HG02840 (cell line): ENCODE measurements around the gene STN1.

Source experiments
- ATAC-seq: cut with Tn5 transposase; IDR thresholded peaks from one replicate; pipeline ENCODE4 v1.9.1; 2021; ENCODE audit warnings: mild to moderate bottlenecking, moderate library complexity, moderate number of reproducible peaks; ENCODE audit not compliant: unreplicated experiment, low FRiP score

The STN1 gene, protein sequence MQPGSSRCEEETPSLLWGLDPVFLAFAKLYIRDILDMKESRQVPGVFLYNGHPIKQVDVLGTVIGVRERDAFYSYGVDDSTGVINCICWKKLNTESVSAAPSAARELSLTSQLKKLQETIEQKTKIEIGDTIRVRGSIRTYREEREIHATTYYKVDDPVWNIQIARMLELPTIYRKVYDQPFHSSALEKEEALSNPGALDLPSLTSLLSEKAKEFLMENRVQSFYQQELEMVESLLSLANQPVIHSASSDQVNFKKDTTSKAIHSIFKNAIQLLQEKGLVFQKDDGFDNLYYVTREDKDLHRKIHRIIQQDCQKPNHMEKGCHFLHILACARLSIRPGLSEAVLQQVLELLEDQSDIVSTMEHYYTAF

DNA sequence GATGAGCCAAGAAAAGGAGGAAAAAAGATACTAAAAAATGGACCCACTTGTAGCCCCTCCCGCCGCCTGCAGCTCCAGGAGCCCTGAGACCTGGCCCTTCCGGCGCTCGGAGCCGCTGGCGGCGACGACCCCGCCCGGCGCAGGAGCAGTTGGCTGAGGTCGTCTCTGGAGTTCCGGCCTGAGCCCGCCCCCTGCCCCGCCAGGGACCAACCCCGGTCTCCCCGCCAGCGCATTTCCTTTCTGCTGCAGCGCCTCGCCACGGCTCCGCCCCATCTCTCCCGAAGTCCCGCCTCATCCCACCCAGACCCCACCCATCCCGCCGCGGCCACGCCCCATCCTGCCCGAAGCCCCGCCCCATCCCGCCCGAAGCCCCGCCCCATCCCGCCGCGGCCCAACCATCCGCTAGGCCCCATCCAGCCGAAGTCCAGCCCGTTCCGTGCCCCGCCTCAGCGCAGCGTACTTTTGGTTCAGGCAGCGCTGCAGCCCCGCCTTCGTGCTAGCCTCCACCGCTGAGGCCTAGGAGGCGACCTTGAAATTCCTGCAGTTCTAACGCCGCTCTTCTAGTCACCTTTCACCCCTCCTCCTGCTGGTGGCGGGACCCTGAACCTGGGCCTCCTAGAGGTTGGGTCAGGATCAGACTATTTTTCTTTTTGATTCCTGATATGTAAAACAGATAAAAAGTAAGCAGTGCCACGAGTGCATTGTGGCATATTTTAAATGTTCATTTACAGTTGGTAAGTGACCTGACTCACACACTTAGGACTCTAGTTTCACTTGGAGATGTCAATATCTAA lies at the start of gene STN1:
Gene STN1, minus strand, starts transcription at position 132 of the 794 bp plus-strand sequence. CDS start 590 bp downstream, outside the sequence.
- ATAC-seq: peak; percentile 91

DNA sequence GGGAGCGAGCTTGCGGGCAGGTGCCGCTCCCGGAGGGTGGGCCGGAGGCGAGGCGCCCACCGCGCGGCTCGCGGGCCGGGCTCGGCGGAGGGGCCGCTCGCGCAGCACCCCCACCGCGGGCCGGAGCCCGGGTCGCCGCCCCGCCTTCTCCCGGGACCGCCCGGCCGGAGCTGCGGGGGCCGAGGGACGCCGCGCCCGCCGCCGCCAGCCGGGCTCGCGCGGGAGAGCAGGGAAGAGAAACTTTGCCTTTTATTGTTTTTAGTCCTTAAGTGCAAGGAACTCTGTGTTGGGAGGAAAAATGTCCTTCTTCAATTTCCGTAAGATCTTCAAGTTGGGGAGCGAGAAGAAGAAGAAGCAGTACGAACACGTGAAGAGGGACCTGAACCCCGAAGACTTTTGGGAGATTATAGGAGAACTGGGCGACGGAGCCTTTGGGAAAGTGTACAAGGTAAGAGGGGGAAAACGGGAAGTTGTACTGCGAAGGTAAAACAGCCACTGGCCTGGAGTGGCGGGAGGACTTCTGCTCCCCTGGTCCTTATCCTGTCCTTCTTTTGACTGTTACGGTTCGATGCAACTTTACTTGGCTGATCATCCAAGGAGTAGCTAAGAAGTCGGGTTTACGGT lies 49.6 kb upstream of the STN1 start:
- ATAC-seq: peak; percentile 43

DNA sequence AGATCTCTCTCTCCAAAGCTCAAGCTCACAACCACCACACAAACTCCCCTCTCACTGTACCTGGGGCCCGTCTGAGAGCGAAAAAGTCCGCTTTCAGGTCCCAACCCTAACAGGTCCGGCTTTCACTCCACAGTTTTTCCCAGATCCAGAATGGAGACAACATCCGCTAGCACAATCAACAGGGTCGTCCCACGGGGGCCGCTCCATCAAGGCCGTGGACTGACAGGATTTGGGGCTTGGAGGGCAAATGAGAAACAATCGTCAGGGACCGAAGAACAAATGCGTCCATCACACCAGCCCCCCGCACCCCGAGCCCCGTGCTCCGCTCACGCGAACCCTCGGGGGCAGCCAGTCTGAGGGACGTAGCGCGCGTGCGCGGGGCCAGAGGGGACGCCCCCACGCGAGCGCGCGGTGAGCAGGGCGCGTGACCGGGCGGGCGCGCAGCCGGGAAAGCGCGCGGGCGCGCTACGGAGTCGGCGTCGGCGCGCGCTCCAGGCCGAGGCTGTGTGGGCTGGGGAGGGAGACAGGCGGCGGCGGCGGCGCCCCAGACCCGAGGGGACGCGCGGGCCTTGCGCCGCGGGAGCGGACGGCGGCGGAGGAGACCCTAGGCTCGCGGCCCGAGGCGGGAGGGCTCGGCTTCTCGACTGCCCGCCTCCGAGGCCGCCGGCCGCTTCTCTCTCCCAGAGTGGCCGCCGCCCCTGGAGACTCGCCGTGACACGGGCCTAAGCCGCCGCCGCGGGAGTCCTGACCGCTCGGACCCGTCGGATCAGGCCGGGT lies 48.9 kb upstream of the STN1 start, which contains the start of gene SLK:
Gene SLK, plus strand, starts transcription at position 470 of the 777 bp plus-strand sequence. CDS start 606 bp downstream, outside the sequence.
- ATAC-seq: peak; percentile 80

GRCh38 chr10:103960103-103960502 lies 42.1 kb upstream of the STN1 start:
- ATAC-seq: no peak

DNA sequence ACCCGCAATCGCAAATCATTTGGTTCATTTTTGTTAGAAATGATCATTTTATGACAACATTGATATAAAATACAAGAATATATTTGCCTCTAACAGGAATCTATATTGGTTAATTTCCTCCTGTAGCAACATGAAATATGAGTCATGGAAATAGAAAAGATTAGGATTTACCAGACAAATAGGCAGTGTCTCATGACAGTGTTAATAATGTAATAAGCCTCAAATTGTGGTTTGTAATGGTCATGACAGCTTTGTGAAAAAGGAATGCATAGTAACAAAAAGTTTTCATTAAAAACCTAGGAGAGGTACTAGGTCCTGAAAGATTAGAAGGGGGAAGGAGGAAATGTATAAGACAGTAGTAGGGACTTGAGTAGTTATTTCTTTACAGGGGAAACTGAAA lies 41.0 kb upstream of the STN1 start:
- ATAC-seq: no peak

- ATAC-seq: no peak
Measured at GRCh38 chr10:103954543-103954942, 36.6 kb upstream of the STN1 start.

GRCh38 chr10:103951942-103952341 lies 34.0 kb upstream of the STN1 start:
- ATAC-seq: no peak

GRCh38 chr10:103951183-103951582 lies 33.2 kb upstream of the STN1 start:
- ATAC-seq: no peak

- ATAC-seq: no peak
Measured at GRCh38 chr10:103949728-103950127, 31.7 kb upstream of the STN1 start.

DNA sequence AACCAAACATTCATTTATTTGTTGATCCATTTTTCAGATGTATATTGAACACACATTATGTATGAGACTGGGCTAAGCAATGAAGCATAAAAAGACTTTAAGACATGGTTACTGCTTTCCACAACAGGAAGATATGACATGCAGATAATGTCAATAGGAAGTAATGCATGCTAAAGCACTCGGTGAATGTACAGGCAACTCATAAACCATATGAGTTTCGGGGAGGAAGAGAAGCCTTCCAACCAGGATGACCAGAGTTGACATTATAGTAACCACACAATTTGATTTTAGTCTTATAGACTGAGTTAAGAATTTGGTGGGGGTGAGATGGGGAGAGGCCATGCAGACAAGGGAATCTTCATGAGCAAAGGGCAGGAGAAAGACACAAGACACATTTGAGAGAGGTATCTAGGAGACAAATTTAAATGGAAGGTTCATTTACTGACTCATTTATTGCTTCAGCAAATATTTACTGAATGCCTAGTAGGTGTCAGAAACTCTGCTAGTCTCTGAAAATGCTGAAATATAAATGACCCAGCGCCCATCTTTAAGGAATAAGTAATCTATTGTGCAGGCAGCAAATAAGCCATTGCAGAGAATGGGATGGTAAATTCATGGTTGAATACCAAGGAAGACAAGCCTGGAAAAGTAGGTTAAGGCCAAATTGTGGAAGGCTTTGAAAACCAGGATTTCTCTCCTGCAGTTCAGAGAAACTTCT lies 30.0 kb upstream of the STN1 start:
- ATAC-seq: no peak

GRCh38 chr10:103942866-103943265 lies 24.9 kb upstream of the STN1 start:
- no peak for ATAC-seq

DNA sequence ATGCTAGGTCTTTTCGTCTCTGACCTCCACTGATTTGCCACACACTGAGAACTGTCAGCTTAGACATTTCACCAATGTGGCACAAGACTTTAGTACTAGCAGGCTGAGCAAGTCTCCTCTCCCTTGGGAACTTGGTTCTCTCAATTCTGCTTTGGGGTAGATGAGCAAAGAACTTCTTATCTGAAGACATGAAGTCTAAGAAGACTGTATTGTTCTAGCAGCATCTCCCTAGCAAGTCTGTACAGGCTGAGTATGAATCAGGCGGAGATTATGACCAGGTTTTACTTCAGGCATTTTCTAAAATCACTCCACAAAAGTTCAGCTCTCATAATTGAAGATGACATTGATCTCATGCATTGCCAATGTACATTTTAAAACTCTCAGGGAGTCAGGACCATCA lies 23.8 kb upstream of the STN1 start:
- ATAC-seq: no peak

- ATAC-seq: no peak
Measured at GRCh38 chr10:103939522-103939921, 21.5 kb upstream of the STN1 start.

DNA sequence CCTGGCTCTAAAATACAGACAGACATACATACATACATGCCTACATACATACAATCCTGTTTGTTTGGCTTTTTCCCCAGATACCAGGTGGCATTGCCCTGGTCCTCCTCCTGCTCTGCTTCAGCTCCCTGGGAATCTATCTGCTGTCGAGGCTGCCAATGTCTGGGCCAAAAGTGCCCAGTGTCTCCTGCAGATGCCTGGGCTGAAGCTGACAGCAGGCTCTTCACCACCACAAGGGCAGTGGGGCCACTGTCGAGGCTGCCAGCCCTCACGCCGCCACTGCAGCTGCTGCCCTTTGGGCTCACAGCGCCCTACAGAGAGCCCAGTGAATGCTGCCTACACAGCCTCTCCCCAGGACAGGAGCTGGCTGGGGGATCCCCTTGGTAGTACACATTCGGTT lies 18.0 kb upstream of the STN1 start:
- no peak for ATAC-seq

DNA sequence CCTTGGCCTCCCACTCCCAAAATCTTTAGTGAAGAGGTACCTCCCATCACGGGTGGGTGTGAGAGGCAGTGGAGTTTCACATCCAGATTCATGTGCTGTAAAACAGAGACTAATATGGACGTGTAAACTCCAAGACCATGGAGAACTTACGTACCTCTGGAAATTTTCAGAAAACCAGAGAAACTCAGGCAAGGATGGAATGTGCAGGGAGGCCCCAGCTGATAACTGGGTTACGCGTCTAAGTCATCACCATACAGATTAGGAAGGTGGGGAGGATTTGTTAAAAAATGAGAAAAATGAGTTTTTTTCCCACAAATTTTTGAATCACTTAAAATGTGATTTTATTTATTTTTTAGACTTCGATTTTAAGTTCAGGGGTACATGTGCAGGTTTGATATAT lies 16.3 kb upstream of the STN1 start:
- no peak for ATAC-seq

- ATAC-seq: no peak
Measured at GRCh38 chr10:103933557-103934121, 15.7 kb upstream of the STN1 start.

DNA sequence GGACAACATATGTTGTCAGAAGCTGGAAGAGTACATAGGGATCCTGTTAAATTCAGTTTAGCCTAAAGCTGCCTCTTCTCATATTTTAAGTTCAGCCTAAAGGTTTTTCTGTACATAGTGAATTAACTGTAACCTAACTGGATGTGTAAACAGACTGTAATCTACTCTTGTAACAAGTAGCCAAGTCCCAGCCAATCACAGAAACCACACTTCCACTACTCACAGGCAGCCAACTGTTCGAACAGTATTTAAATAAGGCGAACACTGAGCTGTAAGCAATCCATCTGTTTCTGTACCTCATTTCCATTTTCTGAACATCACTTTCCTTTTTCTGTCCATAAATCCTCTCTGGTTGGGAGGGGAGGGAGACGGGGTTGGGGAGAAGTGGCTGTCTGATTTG lies 15.0 kb upstream of the STN1 start:
- no peak for ATAC-seq

GRCh38 chr10:103932271-103932670 lies 14.3 kb upstream of the STN1 start:
- ATAC-seq: no peak

GRCh38 chr10:103931603-103932002 lies 13.6 kb upstream of the STN1 start:
- ATAC-seq: no peak
